LNCaP clone FGC (cell line): ENCODE measurements around the gene ATG4A.

Experiments used
- DNase-seq: peaks from one replicate; pipeline ENCODE4 v3.0.0-alpha.2; 2011; ENCODE audit warnings: low read depth
- H3K4me3 ChIP-seq: 2 replicates; pipeline ENCODE4 v1.5.1; 2011; ENCODE audit warnings: mild to moderate bottlenecking, low read depth, low read length, control low read depth
- CTCF ChIP-seq: IDR thresholded peaks from 2 replicates; pipeline ENCODE4 v1.5.1; 2012; ENCODE audit warnings: mild to moderate bottlenecking; ENCODE audit not compliant: control insufficient read depth, insufficient read depth; ENCODE audit errors: extremely low read depth

Gene ATG4A

GRCh38 chrX:108156934-108157466 is 65.4 kb downstream of the ATG4A start:
- no peak for TF ChIP-seq CTCF
- no peak for DNase-seq
- no peak overlapping the region for H3K4me3 ChIP-seq

GRCh38 chrX:108157628-108158027 is 66.0 kb downstream of the ATG4A start:
- TF ChIP-seq CTCF = no peak
- DNase-seq = no peak
- H3K4me3 ChIP-seq = no peak overlapping the region

GRCh38 chrX:108159028-108159670 is 67.6 kb downstream of the ATG4A start:
- H3K4me3 ChIP-seq = no peak overlapping the region
- TF ChIP-seq CTCF = no peak
- DNase-seq = no peak

- no peak for TF ChIP-seq CTCF
- no peak for DNase-seq
- no peak overlapping the region for H3K4me3 ChIP-seq
Observed at GRCh38 chrX:108160309-108160708, 68.7 kb downstream of the ATG4A start.

GRCh38 chrX:108162265-108162664 is 70.7 kb downstream of the ATG4A start:
- no peak for TF ChIP-seq CTCF

GRCh38 chrX:108163333-108164082 is 71.9 kb downstream of the ATG4A start:
- no peak overlapping the region for H3K4me3 ChIP-seq
- TF ChIP-seq CTCF = no peak
- DNase-seq = no peak

More at GRCh38 chrX:108162265-108162664, 70.7 kb downstream of the ATG4A start:
- no peak overlapping the region for H3K4me3 ChIP-seq
- no peak for DNase-seq
